Fibroblast of gingiva (primary cell): Measurements from ENCODE around the gene LAMA3.

Source experiments
- DNase-seq: peaks from one replicate; pipeline ENCODE4 v3.0.0-alpha.2; 2011; ENCODE audit warnings: low read depth

Gene LAMA3

GRCh38 chr18:24000613-24001490 is 311.6 kb downstream of the LAMA3 start:
- DNase-seq = no peak

- no peak for DNase-seq
These were observed 313.2 kb downstream of the LAMA3 start for GRCh38 chr18:24002479-24002878.

GRCh38 chr18:24003288-24003687 is 314.0 kb downstream of the LAMA3 start:
- DNase-seq = no peak

GRCh38 chr18:24003903-24004640 is 314.8 kb downstream of the LAMA3 start:
- DNase-seq = no peak
